DMS114 treated with DMSO at 0.1 percent for 48 hours (cell line): ENCODE data around the gene LPP.

Source experiments
- DNase-seq: peaks from one replicate; lab custom pipeline; 2025; ENCODE audit not compliant: unreplicated experiment; lab: John Stamatoyannopoulos, UW

Gene LPP

DNA sequence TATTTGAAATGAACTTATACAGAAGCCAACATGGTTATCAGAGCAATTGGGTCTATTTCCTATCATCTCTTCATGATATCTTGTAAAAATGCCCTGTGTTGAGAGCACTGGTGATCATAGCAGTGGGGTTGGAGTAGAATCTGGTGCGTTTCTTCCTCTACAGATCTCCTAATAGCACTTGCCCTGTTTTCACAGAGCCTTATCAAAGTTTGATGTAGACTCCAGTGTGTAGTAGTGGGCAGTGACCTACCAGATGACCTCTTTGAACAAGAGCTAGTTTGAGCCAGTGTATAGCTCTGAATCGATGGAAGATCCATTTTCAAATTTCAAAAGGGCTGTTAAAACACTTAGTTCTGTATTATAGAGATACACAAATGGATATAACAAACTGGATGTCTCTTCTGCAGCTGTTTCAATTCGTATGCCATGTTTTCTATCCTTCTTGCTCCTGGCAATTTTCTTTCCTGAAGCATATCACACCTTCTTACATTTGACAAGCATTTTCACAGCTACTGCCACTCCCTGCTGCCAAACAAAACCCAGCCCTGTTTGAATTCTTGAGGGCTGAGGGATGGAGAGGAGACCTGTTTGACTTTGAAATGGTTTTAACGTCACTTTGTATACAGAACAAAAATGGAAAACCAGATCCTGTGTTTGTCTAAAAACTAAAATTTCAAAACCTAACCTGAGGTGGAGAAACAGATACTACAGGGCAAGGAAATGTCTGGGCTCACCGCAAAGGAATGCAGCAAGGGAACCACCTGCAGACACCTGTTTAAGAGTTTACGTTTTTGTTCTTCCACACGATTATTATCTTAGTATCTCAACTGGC is 663.4 kb downstream of the LPP start:
- no peak for DNase-seq

- no peak for DNase-seq
These were observed 663.9 kb downstream of the LPP start for GRCh38 chr3:188817935-188818269.

DNA sequence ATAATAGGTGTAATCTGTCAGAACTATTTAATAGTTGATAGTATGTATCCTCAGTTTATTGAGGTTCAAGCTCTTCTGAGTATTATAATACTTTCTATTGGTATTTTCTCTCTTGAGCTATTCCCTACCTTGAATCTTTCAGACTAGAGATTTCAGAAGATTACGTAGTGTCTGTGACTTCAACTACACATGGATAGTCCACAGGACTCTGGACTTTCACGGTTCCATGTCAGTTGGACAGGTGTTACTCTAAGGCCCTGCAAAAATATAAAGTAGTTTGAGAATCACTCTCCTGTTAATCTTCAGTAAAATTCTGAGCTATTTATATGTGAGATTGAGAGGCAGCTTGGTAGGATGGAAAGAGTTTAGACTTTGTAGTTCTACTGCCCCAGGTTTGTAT is 664.3 kb downstream of the LPP start:
- DNase-seq: no peak

- no peak for DNase-seq
These were observed 666.0 kb downstream of the LPP start for GRCh38 chr3:188819939-188820338.

DNA sequence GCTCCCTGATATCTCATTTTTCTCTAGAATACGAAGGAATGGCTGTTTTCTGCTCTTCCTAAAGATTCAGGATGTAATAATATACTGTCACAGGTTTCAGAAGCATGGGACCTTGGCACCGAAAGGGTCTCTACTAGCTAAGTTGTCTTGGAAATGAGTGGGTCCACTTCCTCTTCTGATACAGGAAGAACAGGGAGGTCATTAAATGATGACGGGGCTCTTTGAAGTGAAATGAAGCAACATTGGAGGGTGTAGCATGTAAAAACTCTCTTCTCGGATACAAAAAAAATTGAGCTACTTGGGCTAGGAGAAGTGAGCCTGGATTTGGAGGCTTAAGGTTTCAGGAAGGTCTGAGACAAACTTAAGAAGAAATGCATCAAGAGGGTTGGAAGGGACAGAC is 668.0 kb downstream of the LPP start:
- no peak for DNase-seq

DNA sequence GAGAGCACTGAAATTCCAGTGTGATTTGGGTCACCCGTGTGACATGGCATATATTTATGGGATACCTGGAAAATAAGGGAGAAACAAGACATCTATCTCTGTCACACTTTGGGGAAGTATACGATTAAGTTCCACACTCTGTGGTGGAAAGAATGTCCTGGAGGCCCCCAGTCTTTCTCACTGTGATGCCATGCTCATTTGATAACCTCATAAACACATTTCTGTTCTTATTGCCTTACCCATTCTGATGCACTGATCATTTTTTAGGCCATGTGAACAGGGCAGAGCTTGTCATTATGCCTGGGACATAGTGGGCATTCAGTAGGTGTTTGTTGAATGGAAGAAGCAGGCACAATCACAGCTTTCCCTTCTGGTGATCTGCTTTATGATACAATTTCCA is 668.5 kb downstream of the LPP start:
- DNase-seq: no peak

- DNase-seq: no peak
These were observed 670.6 kb downstream of the LPP start for GRCh38 chr3:188824566-188824965.

DNA sequence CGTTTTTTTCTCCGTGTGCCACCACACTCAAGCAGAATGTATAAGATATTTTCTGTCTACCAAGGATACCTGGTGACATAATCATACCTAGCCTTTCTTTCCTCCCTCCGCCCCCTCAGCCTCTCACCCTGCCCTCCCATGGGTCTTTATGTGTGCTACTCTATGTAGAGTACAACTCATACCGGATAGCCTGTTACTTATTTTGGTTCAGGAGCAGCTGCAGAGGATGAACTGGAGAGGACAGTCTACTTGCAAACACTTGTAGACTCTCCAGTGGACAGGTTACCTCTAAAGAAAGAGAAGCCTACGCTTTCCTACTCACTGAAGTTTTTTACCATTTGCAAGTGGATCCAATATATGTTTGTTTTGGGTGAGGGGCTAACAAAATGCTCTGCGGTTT is 671.9 kb downstream of the LPP start:
- no peak for DNase-seq

GRCh38 chr3:188826574-188826973 is 672.6 kb downstream of the LPP start:
- DNase-seq: no peak

DNA sequence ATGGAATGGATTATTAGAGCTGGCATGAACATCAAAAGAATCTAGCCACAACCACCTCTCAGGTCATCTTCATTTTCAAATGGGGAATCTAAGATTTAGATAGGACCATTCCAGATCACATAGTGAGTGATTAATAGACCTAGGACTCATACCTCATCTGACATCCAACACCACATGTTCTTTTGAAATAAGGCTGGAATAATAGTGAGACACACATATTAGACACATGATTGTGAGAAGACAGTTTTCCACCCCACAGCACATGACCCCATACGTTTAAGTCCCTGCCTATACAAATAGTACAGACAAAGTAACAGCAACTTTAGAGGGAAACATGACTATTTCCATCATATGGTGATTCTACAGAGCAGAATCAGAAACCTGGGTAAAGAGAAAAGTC is 673.1 kb downstream of the LPP start:
- no peak for DNase-seq

GRCh38 chr3:188827576-188827975 is 673.6 kb downstream of the LPP start:
- no peak for DNase-seq

DNA sequence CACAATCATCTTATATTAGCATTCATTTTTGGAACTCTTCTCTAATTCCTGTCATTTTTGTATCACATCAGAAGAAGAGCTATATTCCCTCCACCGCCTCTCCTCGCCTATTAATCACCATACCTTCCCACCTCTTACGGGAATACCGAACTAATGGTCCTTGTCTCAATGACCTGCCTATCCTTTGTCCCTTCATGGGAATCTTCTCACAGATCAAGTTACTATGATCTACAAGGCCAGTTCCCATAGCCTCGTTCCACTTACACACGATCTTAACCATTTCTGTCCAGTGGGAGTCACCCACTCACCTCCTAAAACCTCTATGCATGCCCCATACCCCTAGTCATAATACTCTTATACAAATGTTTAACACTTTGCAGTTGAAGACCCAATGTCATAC is 675.2 kb downstream of the LPP start:
- no peak for DNase-seq

GRCh38 chr3:188829576-188829975 is 675.6 kb downstream of the LPP start:
- no peak for DNase-seq

DNA sequence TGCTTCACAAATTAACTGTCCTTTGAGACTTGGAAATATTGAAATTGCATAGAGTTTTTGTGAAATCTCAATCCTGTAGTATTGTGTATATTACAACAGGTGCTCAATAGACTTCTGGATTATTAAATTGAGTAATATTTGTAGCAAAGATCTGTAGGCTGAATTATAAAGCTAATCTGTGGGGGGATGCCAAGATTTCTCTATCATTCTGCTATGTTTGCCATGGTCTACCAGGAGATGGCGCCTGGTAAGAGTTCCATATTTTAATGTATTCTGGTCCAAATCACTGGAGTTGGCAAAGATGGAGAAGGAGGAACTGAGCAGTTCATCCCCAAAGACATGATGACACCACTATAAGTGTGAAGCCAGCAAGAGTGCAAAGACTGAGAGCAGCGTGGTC is 676.9 kb downstream of the LPP start:
- no peak for DNase-seq

GRCh38 chr3:188832146-188832545 is 678.2 kb downstream of the LPP start:
- no peak for DNase-seq

DNA sequence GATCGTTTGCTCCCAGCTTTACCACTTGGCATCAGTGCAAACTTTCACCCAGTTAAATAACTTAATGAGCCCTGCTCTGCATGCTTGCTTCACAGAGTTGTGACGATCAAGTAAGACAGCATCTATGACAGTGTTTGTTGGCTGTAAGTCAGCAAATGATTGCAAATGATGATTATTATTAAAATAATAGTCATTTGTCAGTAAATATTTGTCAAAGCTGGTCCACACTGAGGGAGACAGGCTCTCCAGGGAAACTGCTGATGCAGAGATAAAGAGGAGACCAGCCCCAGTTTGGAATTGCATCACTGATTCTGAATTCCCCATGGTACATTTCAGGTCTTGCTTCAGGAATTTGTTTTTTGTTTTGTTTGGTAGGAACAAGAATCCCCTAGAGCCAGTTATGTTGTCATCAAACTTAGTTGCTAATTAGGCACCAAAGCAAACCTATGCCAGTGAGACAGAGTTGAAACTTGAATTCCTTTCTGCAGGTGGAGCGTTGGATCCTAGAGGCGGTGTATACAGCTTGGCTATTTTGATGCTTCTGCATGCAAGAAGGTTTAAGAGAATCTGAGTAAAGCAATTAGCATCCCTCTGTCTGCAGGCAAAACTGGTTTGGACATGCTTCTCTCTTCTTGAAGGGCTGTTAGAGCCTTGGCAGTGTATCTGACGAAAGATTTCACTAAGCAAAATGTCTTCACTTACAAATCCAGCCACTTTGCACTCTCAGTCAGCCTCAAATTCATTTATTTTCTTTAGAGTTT is 679.2 kb downstream of the LPP start:
- DNase-seq: no peak

GRCh38 chr3:188834349-188834748 is 680.4 kb downstream of the LPP start:
- no peak for DNase-seq

- DNase-seq: no peak
These were observed 685.3 kb downstream of the LPP start for GRCh38 chr3:188839187-188839695.

DNA sequence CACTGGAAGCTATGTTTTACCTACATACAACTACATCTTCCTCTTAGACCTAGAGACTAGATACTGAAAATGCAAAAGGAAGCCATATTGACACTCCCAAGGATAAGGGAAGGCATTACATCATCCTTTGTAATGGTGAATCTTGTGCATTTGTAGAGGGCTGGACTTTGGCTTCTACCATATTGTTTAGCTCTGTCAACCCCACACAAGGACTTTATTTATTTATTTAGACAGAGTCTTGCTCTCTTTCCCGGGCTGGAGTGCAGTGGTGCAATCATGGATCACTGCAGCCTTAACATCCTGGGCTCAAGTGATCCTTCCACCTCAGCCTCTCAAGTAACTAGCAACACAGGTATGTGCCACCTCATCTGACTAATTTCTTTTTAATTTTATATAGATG is 686.3 kb downstream of the LPP start:
- no peak for DNase-seq

- no peak for DNase-seq
These were observed 687.9 kb downstream of the LPP start for GRCh38 chr3:188841906-188842305.

- DNase-seq: no peak
These were observed 688.7 kb downstream of the LPP start for GRCh38 chr3:188842639-188843038.

DNA sequence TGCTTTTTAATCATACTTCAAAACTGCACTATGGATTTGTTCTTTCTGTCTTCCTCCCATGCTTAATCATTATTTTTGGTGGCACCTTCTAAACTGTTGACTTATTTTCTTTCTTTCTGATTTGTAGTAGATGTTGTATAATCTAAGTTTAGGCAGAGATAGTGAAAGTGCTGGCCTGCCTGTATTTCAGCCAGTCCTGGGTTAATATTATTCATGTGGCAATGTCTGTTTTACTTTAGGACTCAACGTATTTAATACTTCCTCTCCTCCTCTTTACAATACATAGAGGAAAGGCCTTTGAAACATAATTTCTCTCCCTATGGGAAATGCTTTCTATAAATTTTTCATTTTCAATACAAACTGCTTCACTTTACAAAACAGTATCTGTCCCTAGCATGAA is 690.1 kb downstream of the LPP start:
- DNase-seq: no peak
